IPS DF 19.7 (cell line): ENCODE measurements around the gene RCAN3.

ENCODE experiments used
- DNase-seq: peaks from one replicate; pipeline ENCODE4 v3.0.0-alpha.2; 2013; ENCODE audit warnings: low read depth, low spot score

The RCAN3 gene

GRCh38 chr1:24551290-24551959 is 48.8 kb downstream of the RCAN3 start:
- DNase-seq = no peak

DNA sequence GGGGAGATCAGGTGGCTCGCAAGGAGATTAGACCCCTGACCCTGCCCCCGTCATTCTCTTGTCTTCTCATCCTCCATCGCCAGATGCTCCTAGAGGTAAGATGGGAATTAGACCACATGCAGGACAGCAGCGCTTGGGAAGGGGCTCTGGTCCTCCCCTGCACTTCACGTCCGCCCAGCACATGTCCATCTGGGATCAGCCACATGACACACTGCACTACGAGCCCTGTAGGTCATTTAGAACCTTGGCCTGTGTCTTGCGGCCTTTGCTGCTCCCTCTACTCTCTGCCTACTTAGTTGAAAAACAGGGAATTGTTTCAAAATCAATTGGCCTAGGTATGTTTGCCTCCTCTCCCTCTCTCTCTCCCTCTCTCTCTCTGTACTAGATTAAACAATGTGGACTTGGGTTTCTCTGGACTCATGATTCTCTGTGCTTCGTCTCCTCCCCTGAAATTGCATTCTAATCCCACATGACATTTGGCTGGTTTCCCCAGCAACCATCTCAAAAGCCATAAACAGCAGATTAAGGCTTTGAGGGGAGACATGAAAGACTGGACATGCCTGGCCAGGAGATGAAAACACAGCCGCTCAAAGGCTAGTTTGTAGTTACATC is 49.4 kb downstream of the RCAN3 start:
- no peak for DNase-seq

DNA sequence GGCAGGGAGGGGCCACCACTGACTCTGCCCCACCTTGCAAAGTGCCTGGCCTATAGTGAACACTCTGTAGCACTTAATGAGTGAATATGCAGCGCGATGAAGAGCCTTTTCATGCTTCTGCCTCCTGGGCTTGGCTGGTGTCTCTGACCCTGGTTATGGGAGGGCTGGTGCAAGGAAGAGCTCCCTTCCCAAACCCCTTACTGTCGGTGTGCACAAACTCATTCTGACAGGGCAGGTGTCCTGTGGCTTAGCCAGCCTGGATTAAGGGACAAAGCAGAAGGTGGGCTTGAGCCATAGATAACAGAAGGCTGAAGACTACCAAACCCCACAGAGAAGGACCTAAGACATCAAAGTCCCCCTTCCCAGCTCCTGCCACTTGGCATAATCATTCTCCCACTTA is 51.3 kb downstream of the RCAN3 start:
- DNase-seq = no peak

- no peak for DNase-seq
Measured at GRCh38 chr1:24554714-24555113, 52.1 kb downstream of the RCAN3 start.

DNA sequence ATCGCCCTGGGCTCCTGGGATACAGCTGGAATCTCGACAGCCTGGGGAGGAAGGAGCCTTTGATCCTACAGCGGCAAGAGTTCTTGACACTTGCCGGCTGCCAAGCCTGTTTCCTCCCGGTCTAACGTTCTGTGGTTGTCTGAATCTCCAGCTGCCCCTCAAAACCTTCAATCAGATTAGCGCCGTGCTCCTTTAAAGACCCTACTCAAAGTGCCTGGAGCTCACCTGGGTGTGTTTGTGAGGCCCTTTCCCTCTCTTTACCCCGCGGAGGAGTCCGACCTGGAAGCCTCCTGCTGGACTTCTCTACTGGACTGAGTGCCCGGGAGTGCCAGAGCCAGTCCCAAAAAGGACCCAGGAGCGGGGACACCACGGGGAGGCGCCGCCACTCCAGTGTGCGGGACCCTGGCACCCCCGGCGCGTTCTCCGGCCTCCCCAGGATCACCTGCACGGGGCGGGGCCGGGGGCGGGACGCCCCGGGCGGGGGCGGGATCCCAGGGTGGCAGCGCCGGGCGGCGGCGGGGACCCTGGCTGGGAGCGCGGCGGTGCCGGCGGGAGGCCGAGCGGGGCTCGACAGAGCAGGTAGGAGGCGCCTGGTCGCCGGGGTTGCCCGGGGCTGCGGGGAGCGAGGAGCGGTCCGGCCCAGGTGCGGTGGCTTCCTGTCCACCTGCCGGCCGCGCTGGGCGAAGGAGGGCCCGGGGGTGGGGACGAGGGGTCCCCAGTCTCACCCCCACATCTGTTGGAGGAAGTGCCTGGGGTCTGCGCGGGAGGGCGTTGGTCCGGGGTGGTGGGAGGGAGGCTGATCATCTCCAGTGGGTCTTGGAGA is 53.2 kb downstream of the RCAN3 start, which contains the start of gene NCMAP:
Gene NCMAP (plus strand): TSS at position 497 of the 823 bp plus-strand sequence. CDS start 39,344 bp downstream, outside the sequence.
- no peak for DNase-seq

DNA sequence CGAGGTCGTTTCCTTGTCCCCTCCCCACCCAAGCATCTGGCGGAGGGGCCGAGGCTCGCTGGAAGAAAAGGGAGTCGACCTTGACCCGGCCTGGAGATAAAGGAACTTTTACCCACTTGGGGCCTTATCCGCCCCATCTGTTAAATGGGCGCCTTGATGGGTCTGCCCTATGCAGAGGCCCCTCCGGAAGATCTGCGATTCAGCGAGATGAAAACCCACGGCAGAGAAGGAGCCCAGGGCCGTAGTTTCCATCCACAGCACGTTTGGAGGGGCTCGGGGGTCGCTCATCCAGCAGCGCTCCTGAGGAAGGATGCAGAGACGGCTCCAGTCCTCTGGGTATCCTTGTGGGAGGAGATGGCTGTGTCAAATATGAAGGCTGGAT is 53.8 kb downstream of the RCAN3 start:
- no peak for DNase-seq

- DNase-seq = no peak
Measured at GRCh38 chr1:24557220-24557619, 54.6 kb downstream of the RCAN3 start.

- DNase-seq = no peak
Measured at GRCh38 chr1:24557711-24558131, 55.1 kb downstream of the RCAN3 start.

- no peak for DNase-seq
Measured at GRCh38 chr1:24558455-24558854, 55.8 kb downstream of the RCAN3 start.

DNA sequence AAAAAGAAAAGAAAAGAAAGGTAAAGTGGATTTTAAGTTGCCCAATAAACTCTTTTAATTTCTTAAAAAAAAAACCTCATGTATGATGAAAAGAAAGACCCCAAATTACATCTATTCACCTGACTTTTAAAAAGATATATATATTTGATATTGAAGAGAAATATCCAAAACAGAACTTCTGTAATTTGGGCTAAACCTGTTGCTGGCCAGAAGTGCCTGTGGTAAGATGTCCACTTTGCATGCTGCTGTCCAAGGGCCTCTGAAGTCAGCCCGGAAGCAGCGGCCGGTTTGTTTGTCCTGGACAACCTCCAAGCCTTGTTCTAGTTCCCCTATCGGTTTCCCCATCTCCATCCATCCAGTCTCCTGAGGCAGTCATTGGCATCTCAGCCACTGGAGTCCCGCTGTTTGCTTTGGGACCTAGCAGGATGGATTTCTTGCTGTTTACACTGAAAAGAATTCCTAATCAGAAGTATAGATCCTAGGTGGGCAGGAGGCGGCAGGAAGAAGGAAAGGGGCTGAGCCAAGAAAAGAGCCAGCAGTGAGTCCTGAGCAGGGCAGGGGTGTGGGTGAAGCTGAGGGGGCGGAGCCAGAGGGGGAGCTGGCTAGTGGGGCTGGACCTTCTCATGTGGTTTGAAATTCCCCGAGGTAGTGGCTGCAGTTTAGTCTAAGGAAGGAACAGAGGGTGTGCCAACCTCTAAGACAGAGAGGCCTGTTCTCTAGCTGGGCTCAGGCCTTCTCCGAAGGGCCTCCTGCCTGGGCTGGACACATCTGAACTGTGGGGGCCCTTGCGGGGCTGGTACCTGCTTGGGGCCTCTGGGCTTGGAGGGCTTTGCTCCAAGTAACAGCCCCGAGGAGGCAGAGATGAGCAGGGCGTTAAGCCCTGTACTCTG is 56.5 kb downstream of the RCAN3 start:
- DNase-seq = no peak

DNA sequence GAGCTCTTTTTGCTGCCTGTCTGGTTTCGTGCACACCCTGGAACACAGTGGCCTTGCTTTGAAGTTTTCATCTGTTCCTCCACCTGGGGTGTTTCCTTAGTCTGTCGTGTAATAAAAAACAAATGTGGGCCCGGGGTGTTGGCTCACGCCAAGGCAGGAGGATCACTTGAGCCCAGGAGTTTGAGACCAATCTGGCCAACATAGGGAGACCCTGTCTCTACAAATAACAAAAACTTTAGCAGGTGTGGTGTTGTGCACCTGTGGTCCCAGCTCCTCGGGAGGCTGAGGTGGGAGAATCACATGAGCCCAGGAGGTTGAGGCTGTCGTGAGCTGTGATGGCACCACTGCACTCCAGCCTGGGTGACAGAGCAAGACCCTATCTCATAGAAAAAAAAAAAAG is 57.7 kb downstream of the RCAN3 start:
- DNase-seq = no peak

- DNase-seq = no peak
Measured at GRCh38 chr1:24562625-24563024, 60.0 kb downstream of the RCAN3 start.

GRCh38 chr1:24564695-24565094 is 62.1 kb downstream of the RCAN3 start:
- DNase-seq = no peak

DNA sequence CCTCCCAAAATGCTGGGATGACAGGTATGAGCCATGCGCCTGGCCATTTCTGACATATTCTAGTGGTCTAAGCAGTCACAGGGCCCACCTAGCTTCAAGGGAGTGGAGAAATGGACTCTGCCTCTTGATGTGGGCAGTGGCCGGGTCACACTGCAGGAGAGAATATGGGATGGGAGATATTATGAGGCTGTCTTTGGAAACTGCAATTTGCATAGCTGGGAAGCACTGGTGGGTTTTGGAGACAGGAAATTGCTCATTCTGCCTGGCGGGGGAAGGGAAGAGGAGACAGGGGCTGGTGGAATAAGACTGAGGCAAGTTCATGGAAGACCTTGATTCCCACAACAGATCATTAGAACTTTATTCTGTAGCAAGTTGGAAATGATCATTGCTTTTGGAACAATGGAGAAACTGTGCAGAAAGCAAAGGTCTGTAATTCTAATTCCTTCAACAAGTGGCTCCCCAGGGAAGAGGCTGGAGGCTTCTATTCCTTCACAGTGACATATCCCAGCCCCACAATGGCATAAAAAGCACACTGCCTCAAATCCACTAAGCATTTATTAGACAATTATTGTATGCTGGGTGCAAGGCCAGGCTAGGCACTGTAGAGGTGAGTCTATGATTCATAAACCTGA is 63.7 kb downstream of the RCAN3 start:
- no peak for DNase-seq

- no peak for DNase-seq
Measured at GRCh38 chr1:24567792-24568388, 65.3 kb downstream of the RCAN3 start.

GRCh38 chr1:24568475-24568874 is 65.8 kb downstream of the RCAN3 start:
- no peak for DNase-seq

GRCh38 chr1:24570265-24571125 is 67.9 kb downstream of the RCAN3 start:
- no peak for DNase-seq

GRCh38 chr1:24572301-24572700 is 69.7 kb downstream of the RCAN3 start:
- DNase-seq = no peak

DNA sequence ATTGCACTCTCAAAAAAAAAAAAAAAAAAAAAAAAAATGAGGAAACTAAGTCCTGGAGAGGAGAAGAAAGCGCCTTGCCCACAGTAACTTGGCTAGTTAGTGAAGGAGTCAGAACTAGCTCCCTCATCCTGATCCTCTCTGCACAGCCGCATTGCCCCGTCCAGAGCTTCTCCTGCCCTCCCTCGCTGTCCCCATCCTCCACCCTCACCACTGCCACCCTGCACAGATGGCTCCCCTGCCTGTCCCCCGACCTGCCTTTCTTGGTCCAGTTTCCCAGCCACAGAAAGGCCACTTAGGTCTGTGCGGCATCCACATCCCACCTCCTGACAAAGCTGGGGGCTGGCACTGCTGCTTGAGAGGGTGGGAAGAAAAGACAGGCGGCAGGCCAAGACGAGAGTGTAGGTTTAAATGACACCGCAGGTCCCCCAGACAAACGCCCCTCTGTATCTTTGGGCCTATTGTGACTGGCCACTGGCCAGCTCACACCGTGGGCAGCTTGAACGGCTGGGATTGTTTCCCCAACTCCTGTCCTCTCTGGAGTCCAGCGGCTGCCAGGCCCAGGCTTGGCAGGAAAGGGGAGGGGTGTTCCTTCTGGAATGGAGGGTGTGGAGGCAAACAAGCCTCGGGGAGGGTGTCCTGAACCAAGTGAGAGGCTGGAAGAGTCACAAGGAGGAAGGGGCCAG is 73.4 kb downstream of the RCAN3 start:
- DNase-seq = no peak
